ENCODE data around the gene CES5A.

GRCh38 chr16:55811811-55812210 lies 63.4 kb downstream of the CES5A start:
- TF ChIP-seq, protein P1, sequence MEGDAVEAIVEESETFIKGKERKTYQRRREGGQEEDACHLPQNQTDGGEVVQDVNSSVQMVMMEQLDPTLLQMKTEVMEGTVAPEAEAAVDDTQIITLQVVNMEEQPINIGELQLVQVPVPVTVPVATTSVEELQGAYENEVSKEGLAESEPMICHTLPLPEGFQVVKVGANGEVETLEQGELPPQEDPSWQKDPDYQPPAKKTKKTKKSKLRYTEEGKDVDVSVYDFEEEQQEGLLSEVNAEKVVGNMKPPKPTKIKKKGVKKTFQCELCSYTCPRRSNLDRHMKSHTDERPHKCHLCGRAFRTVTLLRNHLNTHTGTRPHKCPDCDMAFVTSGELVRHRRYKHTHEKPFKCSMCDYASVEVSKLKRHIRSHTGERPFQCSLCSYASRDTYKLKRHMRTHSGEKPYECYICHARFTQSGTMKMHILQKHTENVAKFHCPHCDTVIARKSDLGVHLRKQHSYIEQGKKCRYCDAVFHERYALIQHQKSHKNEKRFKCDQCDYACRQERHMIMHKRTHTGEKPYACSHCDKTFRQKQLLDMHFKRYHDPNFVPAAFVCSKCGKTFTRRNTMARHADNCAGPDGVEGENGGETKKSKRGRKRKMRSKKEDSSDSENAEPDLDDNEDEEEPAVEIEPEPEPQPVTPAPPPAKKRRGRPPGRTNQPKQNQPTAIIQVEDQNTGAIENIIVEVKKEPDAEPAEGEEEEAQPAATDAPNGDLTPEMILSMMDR (IDR thresholded peaks at IDR 0.05): no peak
- TF ChIP-seq POLR2A (IDR thresholded peaks at IDR 0.05): no peak
- TF ChIP-seq POLR2AphosphoS5 (IDR thresholded peaks at IDR 0.05): no peak
- no peak for TF ChIP-seq EP300 (IDR thresholded peaks at IDR 0.05)

Measured in gastroesophageal sphincter (tissue), 3 donors.